Stimulated activated effector memory CD8-positive, alpha-beta T cell treated with anti-CD3 and anti-CD28 coated beads, Interleukin-12 subunit alpha, Interleukin-12 subunit beta, amount 100 ng/mL, for 72 hours (primary cell): ENCODE data around the gene SPAG8.

Experiments used
- ATAC-seq: fragments of 150-1000 bp; cut with Tn5 transposase; 2 replicates; pipeline ENCODE4 v1.10.0; 2021
- DNase-seq, 2 donors: peaks; one replicate each; pipeline ENCODE4 v3.0.0; 2021 to 2022; ENCODE audit warnings: low spot score in 2 of 2
- H3K27ac Mint-ChIP-seq: one replicate; pipeline ENCODE4 v1.8.0; 2022; ENCODE audit warnings: mild to moderate bottlenecking, mixed read lengths
- H3K36me3 Mint-ChIP-seq: one replicate; pipeline ENCODE4 v1.8.0; 2022; ENCODE audit warnings: mild to moderate bottlenecking, mixed read lengths
- H3K4me1 Mint-ChIP-seq: one replicate; pipeline ENCODE4 v1.8.0; 2022; ENCODE audit warnings: mixed read lengths
- H3K4me3 Mint-ChIP-seq: one replicate; pipeline ENCODE4 v1.8.0; 2022; ENCODE audit warnings: mild to moderate bottlenecking, mixed read lengths
- H3K9me3 Mint-ChIP-seq: one replicate; pipeline ENCODE4 v1.8.0; 2022; ENCODE audit warnings: mixed read lengths

The SPAG8 gene

GRCh38 chr9:35827486-35827885, 15.4 kb upstream of the SPAG8 start:
- no peaks in the 10 kb centered on the region for H3K36me3 Mint-ChIP-seq
- ATAC-seq (no peak), DNase-seq (no peak)
- H3K27ac Mint-ChIP-seq, result no peak overlapping the region
- peak overlapping the region; percentile 97 for H3K4me3 Mint-ChIP-seq
- H3K9me3 Mint-ChIP-seq, result no peaks in the 10 kb centered on the region
- peaks cover 46% of the 10 kb centered on the region for H3K4me1 Mint-ChIP-seq

GRCh38 chr9:35826071-35826701, 14.1 kb upstream of the SPAG8 start:
- H3K36me3 Mint-ChIP-seq, result no peaks in the 10 kb centered on the region
- no peak overlapping the region for H3K4me3 Mint-ChIP-seq

GRCh38 chr9:35822926-35823325, 10.9 kb upstream of the SPAG8 start:
- no peaks in the 10 kb centered on the region for H3K36me3 Mint-ChIP-seq
- DNase-seq, result no peak
- no peak for ATAC-seq
- H3K27ac Mint-ChIP-seq, result no peak overlapping the region
- H3K9me3 Mint-ChIP-seq, result no peaks in the 10 kb centered on the region
- no peak overlapping the region for H3K4me3 Mint-ChIP-seq
- peaks cover 12% of the 10 kb centered on the region for H3K4me1 Mint-ChIP-seq

More at GRCh38 chr9:35826071-35826701, 14.1 kb upstream of the SPAG8 start:
- Mint-ChIP-seq H3K9me3 (no peaks in the 10 kb centered on the region), H3K4me1 (peaks cover 42% of the 10 kb centered on the region), H3K27ac (no peak overlapping the region)
- ATAC-seq, result peak; percentile 60
- DNase-seq, result peak in 1 of 2 donors; percentile 66

- Mint-ChIP-seq H3K4me3 (no peak overlapping the region), H3K9me3 (no peaks in the 10 kb centered on the region), H3K27ac (no peak overlapping the region), H3K36me3 (peaks cover 7% of the 10 kb centered on the region), H3K4me1 (peaks cover 7% of the 10 kb centered on the region)
- DNase-seq, result no peak
- no peak for ATAC-seq
These were observed 8.0 kb upstream of the SPAG8 start for GRCh38 chr9:35820076-35820475.

GRCh38 chr9:35818341-35818740, 6.3 kb upstream of the SPAG8 start:
- H3K36me3 Mint-ChIP-seq, result peaks cover 8% of the 10 kb centered on the region
- no peak for DNase-seq
- ATAC-seq, result no peak
- H3K9me3 Mint-ChIP-seq, result no peaks in the 10 kb centered on the region
- H3K4me3 Mint-ChIP-seq, result no peak overlapping the region
- H3K4me1 Mint-ChIP-seq, result peaks cover 17% of the 10 kb centered on the region
- H3K27ac Mint-ChIP-seq, result no peak overlapping the region

- peak overlapping the region; percentile 91 for H3K4me3 Mint-ChIP-seq
- H3K27ac Mint-ChIP-seq, result no peak overlapping the region
- ATAC-seq (no peak), DNase-seq (no peak)
- no peaks in the 10 kb centered on the region for H3K9me3 Mint-ChIP-seq
- H3K4me1 Mint-ChIP-seq, result peaks cover 31% of the 10 kb centered on the region
- peaks cover 15% of the 10 kb centered on the region for H3K36me3 Mint-ChIP-seq
These were observed 4.6 kb upstream of the SPAG8 start for GRCh38 chr9:35816708-35817107.

- peaks cover 16% of the 10 kb centered on the region for H3K36me3 Mint-ChIP-seq
- ATAC-seq (peak; percentile 90), DNase-seq (peak; percentile 88 to 98)
- H3K27ac Mint-ChIP-seq, result peak within 1 kb of the TSS; percentile 92
- peaks cover 43% of the 10 kb centered on the region for H3K4me1 Mint-ChIP-seq
- H3K9me3 Mint-ChIP-seq, result no peaks in the 10 kb centered on the region
- peak within 1 kb of the TSS; percentile 91 for H3K4me3 Mint-ChIP-seq
These were observed 2.9 kb upstream of the SPAG8 start, which contains the start of gene HINT2 for GRCh38 chr9:35814841-35815543. Gene HINT2, minus strand, starts transcription at chr9:35815042. Its CDS starts 63 bp downstream, at chr9:35814979.

GRCh38 chr9:35814106-35814840, 2.2 kb upstream of the SPAG8 start:
- peak overlapping the region; percentile 91 for H3K4me3 Mint-ChIP-seq
- H3K36me3 Mint-ChIP-seq, result peaks cover 16% of the 10 kb centered on the region
- ATAC-seq (peak; percentile 22), DNase-seq (no peak)
- no peaks in the 10 kb centered on the region for H3K9me3 Mint-ChIP-seq
- peaks cover 43% of the 10 kb centered on the region for H3K4me1 Mint-ChIP-seq
- peak overlapping the region; percentile 92 for H3K27ac Mint-ChIP-seq

GRCh38 chr9:35813434-35814105, 1.5 kb upstream of the SPAG8 start:
- H3K4me1 Mint-ChIP-seq, result peaks cover 43% of the 10 kb centered on the region
- peak overlapping the region; percentile 91 for H3K4me3 Mint-ChIP-seq
- ATAC-seq (no peak), DNase-seq (no peak)
- H3K36me3 Mint-ChIP-seq, result peaks cover 16% of the 10 kb centered on the region
- peak overlapping the region; percentile 92 for H3K27ac Mint-ChIP-seq
- H3K9me3 Mint-ChIP-seq, result no peaks in the 10 kb centered on the region

- peak overlapping the region; percentile 91 for H3K4me3 Mint-ChIP-seq
- peaks cover 25% of the 10 kb centered on the region for H3K36me3 Mint-ChIP-seq
- H3K27ac Mint-ChIP-seq, result peak overlapping the region; percentile 92
- H3K9me3 Mint-ChIP-seq, result no peaks in the 10 kb centered on the region
- no peak for DNase-seq
- no peak for ATAC-seq
- H3K4me1 Mint-ChIP-seq, result peaks cover 43% of the 10 kb centered on the region
These were observed 559 bp downstream of the SPAG8 start for GRCh38 chr9:35811381-35812024.

- no peak for ATAC-seq
- Mint-ChIP-seq H3K9me3 (no peaks in the 10 kb centered on the region), H3K36me3 (peaks cover 31% of the 10 kb centered on the region), H3K27ac (peak overlapping the region; percentile 92), H3K4me3 (no peak overlapping the region), H3K4me1 (peaks cover 36% of the 10 kb centered on the region)
- no peak for DNase-seq
These were observed 1.9 kb downstream of the SPAG8 start for GRCh38 chr9:35810122-35810521.

GRCh38 chr9:35808433-35808832, 3.6 kb downstream of the SPAG8 start:
- H3K36me3 Mint-ChIP-seq, result peaks cover 30% of the 10 kb centered on the region
- H3K4me3 Mint-ChIP-seq, result no peak overlapping the region
- DNase-seq (no peak), ATAC-seq (no peak)
- H3K9me3 Mint-ChIP-seq, result no peaks in the 10 kb centered on the region
- H3K4me1 Mint-ChIP-seq, result peaks cover 26% of the 10 kb centered on the region
- no peak overlapping the region for H3K27ac Mint-ChIP-seq

- H3K36me3 Mint-ChIP-seq, result peaks cover 42% of the 10 kb centered on the region
- no peaks in the 10 kb centered on the region for H3K9me3 Mint-ChIP-seq
- ATAC-seq, result no peak
These were observed 6.0 kb downstream of the SPAG8 start for GRCh38 chr9:35806101-35806500.

GRCh38 chr9:35801328-35802128, 10.5 kb downstream of the SPAG8 start:
- DNase-seq (no peak), ATAC-seq (no peak)
- H3K36me3 Mint-ChIP-seq, result peaks cover 42% of the 10 kb centered on the region
- H3K27ac Mint-ChIP-seq, result peak overlapping the region; percentile 9
- no peaks in the 10 kb centered on the region for H3K9me3 Mint-ChIP-seq
- no peak overlapping the region for H3K4me3 Mint-ChIP-seq
- peaks cover 25% of the 10 kb centered on the region for H3K4me1 Mint-ChIP-seq

More at GRCh38 chr9:35806101-35806500, 6.0 kb downstream of the SPAG8 start:
- no peak overlapping the region for H3K4me3 Mint-ChIP-seq
- peaks cover 6% of the 10 kb centered on the region for H3K4me1 Mint-ChIP-seq
- DNase-seq, result no peak
- no peak overlapping the region for H3K27ac Mint-ChIP-seq
